Gastroesophageal sphincter (tissue), 3 donors: Measurements from ENCODE around the gene IRF2.

Source experiments
- POLR2A ChIP-seq, 2 donors: fragments of 450-650 bp; IDR thresholded peaks; one replicate each; pipeline ENCODE4 v1.6.1; 2017; ENCODE audit warnings: antibody characterized with exemption in 2 of 2, mild to moderate bottlenecking in 2 of 2, moderate library complexity in 1 of 2
- TF ChIP-seq, protein P1 (sequence below), 4 experiments: fragments of 200-600 bp in 2 of 4; fragments of 450-650 bp in 2 of 4; sonication (generic) in 1 of 4; IDR thresholded peaks; one replicate each; pipeline ENCODE4 v1.5.1; 2017 to 2019; ENCODE audit warnings: antibody characterized with exemption in 4 of 4, mild to moderate bottlenecking in 2 of 4, moderate library complexity in 2 of 4

DNA sequence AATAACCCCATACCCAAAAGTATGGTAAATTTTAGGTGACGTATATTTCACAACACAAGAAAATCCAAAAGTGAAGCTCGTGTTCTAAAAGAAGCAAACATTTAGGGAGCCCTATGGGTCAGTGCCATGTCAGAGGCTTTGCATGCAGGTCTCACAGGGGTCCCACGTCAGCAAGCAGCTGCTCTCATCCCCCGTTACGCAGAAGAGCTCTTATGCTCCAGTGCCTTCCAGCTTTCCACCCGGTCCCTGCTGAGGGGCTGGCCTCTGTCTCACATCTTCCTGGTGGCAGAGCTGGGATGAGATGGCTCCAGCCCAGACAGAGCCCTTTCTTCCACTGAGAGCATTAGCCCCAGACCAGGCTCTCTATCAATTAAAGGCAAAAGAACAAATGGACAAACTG lies 82.0 kb downstream of the IRF2 start:
- TF ChIP-seq POLR2A (IDR thresholded peaks at IDR 0.05), result no peak
- TF ChIP-seq, protein P1, sequence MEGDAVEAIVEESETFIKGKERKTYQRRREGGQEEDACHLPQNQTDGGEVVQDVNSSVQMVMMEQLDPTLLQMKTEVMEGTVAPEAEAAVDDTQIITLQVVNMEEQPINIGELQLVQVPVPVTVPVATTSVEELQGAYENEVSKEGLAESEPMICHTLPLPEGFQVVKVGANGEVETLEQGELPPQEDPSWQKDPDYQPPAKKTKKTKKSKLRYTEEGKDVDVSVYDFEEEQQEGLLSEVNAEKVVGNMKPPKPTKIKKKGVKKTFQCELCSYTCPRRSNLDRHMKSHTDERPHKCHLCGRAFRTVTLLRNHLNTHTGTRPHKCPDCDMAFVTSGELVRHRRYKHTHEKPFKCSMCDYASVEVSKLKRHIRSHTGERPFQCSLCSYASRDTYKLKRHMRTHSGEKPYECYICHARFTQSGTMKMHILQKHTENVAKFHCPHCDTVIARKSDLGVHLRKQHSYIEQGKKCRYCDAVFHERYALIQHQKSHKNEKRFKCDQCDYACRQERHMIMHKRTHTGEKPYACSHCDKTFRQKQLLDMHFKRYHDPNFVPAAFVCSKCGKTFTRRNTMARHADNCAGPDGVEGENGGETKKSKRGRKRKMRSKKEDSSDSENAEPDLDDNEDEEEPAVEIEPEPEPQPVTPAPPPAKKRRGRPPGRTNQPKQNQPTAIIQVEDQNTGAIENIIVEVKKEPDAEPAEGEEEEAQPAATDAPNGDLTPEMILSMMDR (IDR thresholded peaks at IDR 0.05), result no peak
